SK-N-DZ (cell line): ENCODE results near the gene GPC5.
"Not testable (repeated sequence)": the region's sequence is repeated elsewhere in the genome, so short reads cannot be mapped to it uniquely, and the experiment has no call there.

ENCODE experiments used
- DNase-seq: peaks from one replicate; pipeline ENCODE4 v3.0.0-alpha.2; 2015; ENCODE audit warnings: low spot score

GPC5 gene

DNA sequence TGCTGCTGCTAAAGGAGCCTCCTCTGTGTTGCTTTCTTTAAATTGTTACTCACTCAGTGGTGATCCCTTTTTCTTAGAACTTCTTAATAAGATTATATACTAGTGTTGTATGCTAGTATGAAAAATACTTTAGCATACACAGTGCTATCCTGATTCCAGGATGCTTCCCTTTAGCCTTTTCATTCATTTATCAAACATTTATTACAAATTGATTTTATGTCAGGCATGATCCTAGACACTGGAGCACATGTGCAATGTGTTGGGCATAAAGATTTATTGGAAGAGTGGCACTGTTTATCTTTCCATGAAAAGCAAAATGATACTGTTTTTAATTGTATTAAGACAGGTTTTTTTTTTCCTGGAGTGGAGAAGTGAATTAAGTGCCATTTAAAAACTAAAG lies 249.6 kb downstream of the GPC5 start:
- DNase-seq: no peak

DNA sequence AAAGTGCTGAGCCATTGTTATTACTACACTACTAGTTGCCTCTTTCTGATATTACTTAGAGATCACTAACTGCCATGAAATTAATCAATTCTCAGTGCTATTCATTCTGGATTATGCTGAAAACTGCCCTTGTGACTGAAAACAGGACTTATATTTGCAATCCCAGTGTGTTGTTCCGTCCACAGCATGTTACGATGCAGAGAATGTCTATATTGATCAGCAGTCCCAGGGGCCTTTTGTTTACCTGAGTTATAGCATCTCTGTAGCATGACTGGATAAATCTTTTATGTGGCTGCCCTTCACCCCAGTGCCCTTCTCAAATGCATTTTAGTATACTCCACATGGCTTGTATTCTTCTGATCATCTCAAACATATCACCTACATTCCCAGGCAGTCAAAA lies 251.0 kb downstream of the GPC5 start:
- no peak for DNase-seq

DNA sequence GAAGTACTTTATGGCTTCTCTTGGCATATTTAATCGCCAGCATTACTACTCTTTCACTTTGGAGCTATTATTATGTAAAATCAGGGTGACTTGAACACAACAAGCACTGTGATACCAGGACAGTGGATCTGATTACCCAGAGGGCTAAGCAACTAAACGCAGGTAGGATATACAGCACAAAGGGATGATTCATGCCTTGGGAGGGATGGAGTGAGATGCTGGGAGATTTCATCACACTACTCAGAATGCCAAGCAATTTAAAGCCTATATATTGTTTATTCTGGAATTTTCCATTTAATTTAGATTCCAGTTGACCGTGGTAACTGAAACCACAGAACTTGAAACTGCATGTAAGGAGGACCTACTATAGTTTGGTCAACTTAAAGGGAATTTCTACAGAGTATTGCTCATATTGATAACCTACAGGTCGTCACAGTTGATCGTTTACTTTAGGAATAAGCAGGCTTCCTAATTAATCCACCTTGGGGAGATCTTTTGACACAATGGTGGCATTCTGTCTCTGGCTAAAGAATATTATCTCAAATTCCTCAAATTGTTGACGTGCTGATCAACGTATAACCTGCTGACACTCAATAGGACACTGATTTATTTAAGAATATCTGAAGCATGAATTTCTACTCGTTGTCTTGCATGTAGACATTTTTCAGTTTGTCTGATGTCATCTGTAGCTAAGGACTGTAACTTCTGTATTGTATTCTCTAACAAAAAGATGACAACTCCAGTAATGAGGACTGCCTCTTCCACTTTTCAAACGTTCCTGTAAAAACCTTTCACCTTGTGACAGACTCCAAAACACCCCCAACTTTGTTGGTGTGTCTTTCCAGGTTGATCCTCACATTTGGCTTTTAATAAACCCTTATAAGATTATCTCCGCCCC lies 254.2 kb downstream of the GPC5 start:
- DNase-seq: no peak

DNA sequence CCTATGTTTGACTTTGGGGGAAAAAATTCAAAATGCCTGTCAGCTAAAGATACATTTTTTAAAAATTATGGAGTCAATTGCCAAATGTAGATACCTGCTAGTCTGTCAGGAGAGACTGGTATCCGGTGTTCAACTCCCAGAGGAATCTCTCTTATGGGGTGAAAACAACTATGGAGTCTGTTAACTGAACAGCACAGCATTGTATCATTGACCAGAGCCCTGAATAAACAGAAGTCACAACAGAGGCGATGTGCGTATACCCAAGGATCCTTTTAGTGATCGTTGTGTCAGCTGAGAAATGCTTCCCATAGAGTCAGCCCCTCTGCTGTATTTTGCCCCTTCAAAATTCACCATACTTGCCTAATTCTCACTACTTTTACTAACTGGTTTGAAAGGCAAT lies 257.3 kb downstream of the GPC5 start:
- DNase-seq: no peak

DNA sequence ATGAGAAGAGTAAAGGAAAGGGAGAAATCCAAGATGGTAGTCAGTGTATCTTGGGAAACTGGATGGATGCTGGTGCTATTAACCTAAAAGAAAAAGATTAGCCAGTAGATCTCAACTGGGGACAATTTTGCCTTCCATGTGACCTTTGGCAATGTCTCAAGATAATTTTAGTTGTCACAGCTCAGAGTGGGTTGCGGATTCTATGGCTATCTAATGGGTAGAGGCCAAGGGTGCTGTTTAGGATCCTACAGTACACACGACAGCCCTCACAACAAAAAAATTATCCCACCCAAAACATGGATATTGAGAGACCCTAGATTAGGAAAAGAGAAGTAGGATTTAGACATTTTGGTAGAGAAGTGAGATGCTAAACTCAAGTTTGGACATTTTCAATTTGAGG lies 258.9 kb downstream of the GPC5 start:
- DNase-seq: no peak

DNA sequence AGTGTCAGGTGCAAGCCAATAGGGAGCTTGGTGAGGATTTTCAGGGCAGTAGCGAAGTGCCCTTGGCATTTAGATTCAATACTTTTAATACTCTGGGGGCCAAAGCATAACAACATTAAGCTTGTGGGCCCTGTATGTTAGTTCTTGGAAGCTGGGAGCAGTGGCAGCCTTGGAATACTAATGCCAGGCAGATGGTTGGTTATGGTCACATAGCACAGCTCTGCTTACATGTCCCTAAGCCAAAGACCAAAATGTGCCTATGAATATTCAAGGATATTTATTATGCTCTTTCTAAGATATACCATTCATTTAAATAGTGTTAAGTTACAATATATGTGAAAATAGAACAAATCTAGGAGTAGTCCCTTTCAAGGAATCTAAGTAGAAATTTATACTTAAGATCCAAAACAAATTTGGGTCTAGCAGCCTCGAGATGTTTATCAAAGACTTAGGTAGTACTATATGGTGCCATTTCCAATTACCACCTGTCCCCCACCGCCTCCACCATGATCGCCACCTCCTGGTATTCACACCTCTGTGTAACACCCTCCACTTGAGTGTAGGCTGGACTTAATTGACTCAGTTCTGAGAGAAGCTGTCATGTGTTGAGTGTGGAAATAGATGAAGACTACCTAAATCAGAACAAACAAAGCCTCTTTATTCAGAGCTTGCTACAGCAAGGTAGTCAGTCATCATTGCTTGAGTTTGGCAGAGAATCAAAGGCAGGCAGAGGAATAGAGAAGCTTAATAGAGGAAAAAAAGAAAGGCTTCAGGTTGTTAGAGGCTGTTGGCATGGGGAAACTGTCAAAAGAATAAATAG lies 261.0 kb downstream of the GPC5 start:
- DNase-seq: no peak

DNA sequence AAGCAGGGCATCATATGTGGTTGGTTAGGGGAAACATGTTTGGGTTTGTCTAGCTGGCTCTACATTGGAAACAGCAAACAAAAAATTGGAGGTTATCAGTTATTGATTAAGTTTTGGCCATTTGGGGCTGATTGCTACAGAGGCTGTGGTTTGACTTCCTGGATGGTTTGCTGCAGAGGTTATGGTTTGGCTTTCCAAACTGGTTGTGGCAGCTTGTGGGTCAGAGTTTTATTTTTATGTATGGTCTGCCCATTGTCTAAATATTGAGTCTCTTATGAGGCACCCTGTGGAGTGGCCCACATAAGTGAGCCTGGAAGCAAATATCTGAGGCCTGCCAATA lies 261.6 kb downstream of the GPC5 start:
- no peak for DNase-seq

DNA sequence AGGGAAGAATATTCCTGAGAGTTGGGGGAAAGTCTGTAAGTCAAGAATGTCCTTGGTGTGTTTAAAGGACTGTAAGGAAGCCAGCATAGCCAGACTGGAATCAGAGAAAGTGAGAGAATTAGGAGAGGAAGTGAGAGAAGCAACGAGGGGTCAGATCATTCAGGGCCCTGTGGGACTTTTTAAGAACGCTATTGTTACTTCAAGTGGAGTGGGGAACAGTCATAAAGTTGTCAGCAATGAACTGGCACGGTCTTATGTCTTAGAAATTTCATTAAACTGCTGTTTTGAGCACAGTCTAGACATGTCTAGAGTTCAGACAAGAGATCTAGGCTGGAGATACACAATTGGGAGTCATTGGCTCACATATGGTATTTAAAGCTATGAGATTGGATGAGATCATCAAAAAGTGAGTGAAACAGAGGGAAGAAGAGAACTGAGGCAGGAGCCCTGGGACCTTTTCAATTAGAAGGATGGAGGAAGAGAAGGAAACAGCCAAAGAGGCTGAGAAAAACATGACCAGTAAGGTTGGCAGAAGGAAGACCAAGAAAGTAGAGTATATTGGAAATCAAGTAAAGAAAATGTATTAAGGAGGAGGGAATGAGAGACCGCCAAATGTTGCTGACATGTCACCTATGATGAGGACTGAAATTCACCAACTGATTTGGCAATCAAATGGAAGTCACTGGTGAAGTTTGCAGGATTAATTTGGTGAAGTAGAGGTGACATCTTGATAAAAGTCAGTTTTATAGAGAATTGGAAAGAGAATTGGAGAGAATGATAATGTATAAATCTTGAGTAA lies 263.5 kb downstream of the GPC5 start:
- no peak for DNase-seq

DNA sequence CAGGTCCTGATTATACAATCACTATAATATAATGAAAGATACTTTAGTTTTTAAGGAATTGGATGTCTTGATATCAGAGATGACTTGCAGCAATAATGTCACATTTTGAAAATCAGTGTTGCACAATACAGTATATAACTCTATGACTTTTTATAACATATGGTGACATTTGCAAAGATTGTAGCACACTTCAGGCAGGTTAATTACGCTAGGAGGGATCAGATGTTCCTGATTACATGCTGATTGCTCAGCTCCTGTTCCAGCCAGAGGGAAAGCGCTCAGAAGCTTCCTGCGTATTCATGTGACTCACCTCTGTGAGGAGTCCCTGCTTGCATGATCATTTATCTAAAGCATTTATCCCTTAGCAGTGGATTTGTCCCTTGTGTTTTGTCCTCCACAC lies 265.6 kb downstream of the GPC5 start:
- DNase-seq: no peak

DNA sequence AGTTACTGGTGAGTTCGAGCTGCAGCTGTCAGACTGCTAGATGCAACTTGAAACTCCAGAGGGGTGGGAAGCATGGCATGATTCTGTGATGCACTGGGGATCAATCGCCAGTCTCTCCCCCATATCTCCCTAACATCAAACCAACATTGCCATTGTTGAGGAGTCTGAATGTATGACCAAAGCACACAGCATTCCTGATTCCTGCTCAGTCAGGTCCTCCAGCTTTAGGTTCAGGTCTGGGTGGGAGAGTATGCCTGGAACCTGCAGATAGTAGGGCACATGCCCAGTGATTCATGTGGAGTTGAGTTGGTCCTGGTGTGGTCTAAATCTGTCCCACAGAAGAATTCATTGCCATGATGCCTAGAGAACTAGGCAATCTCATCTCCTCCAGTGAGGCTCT lies 269.1 kb downstream of the GPC5 start:
- no peak for DNase-seq

DNA sequence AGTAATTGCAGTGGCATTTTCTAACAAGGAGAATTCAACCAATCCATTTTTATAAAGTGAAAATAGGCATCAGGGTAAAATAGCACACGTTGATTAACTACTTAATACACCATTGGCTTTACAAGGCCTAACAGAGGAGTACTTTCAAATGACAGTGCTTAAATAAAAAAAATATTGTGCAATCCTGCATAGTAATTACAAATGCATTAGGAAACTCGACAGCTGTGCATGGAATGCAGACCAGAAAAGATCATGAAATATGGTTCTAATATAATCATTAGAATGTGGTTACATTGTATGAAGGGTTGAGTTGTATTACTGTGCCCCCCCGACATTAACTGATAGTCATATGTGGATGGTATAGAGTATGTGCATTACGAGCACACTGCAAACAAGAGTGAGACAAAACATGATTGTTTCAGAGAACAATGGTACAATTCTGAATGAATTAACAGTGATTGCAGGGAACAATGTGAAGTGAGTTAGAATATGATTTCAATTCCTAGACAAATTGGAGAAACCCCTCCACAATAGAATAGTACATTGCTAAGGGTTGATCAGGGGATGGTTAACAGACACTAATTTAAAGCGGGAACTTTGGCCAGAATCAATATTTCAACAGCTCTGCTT lies 270.6 kb downstream of the GPC5 start:
- DNase-seq: no peak

DNA sequence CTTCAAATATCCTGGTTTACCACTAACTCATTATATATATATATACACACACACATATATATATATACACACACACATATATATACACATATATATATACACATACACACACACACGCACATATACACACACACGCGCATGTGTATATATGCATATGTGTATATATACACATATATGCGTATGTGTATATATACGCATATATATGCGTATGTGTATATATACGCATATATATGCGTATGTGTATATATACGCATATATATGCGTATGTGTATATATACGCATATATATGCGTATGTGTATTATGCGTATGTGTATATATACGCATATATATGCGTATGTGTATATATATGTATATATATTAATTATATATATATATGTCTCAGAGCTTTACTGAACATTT lies 275.9 kb downstream of the GPC5 start:
- DNase-seq: not testable (repeated sequence)

DNA sequence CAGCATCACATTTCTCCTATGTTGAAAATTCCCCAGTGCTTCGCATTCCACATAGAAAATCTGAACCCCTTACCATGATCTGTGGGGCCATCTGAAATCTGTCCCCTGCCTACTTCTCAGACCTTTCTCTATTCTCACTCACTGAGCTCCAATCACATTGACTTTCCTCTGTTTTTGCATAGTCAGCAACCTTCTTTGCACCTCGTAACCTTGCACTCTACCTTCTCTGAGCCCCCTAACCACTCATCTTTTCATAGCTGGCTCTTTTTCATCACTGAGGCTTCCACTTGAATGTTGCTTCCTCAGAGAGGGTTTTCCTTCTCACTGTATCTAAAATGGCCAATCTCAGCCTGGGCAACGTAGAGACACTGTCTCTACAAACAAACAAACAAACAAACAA lies 286.3 kb downstream of the GPC5 start:
- DNase-seq: no peak

DNA sequence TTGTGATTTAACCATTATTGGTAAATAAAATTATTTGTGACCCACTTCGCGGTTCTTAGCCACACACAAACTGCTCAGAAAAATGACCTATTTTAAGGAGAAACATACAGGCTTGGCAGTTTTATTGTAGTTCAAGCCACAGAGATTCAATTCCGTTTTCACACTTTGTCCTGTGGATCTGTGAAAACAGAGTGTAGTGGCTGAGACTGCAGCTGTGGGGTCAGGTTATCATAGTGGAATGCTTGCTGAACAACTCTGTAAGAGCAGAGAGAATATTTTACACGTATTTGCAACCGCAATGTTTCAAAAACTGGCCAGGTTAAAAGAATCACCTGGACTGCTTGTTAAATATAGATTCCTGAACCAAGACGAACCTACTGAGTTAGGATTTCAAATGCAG lies 292.5 kb downstream of the GPC5 start:
- no peak for DNase-seq

DNA sequence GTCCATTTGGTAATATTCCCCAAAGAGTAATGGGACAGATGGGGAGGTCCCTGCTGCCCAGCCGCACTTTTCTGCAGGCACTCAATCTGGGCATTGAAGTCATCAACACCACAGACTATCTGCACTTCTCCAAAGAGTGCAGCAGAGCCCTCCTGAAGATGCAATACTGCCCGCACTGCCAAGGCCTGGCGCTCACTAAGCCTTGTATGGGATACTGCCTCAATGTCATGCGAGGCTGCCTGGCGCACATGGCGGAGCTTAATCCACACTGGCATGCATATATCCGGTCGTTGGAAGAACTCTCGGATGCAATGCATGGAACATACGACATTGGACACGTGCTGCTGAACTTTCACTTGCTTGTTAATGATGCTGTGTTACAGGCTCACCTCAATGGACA lies 295.0 kb downstream of the GPC5 start:
- DNase-seq: no peak

DNA sequence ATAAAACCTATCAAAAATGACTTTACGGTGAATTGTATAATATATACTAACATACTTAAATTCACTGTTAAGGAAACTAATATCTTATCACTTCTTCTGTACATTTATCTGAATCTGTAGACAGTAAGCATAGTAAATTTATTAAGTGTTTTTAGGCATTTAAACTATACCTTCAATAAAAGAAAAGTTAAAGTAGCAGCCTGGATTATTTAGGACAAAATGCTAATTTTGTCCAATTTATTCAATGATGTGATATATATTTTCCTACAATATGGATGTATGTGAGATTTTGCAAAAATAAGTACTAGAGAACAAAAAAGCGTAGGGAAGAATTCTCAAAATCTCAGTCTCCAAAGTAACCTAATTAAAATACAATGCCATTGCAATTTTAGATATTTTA lies 299.9 kb downstream of the GPC5 start:
- DNase-seq: no peak

DNA sequence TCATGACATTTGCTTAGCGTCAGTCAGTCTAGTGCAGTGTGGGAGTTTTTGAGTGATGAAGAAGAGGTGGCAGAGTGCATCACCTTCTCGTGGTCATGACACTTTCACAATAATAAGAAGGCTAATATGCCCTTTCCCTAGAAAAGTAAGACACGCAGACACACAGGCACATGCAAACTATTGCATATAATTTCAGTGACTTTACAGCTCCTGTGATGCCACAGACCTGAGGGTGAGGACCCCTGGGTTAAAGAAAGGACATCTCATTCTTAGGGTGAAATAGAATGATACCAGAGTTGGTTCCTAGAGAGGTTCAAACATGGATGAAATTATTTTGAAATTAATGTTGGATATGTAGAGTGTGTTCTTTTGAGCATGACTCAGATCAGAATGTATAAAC lies 300.3 kb downstream of the GPC5 start:
- no peak for DNase-seq

DNA sequence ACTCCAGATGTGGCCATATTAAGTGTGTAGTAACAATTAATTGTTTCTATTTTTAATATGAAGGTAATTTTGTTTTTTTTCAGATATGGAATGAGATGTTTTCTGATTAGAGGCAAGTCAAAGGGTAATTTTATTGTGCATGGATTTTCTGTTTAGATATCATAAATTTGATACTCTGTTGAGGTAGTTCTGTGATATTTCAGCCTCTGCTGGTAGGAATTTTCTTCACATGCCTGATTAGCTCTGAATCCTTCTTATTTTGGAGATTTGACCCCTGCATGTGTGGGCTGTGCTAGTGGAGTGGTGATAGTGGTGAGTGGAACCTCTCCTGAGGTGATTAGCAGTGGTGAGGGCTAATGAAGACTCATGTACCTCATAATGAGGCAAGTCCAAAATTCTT lies 301.4 kb downstream of the GPC5 start:
- no peak for DNase-seq

DNA sequence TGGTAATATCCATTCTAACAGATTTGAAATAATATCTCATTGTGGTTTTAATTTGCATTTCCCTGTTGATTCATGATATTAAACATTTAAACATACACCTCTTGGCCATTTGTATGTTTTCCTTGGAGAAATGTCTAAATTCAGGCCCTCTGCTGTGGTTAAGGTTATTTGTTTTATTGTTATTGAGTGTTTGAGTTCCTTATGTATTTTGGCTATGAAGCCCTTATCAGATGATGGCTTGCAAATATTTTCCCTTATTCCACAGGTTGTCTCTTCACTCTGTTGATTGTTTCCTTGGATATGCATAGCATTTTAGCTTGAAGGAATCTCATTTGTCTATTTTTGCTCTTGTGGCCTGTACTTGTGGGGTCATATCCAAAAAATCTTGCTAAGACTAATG lies 303.6 kb downstream of the GPC5 start:
- DNase-seq: no peak

DNA sequence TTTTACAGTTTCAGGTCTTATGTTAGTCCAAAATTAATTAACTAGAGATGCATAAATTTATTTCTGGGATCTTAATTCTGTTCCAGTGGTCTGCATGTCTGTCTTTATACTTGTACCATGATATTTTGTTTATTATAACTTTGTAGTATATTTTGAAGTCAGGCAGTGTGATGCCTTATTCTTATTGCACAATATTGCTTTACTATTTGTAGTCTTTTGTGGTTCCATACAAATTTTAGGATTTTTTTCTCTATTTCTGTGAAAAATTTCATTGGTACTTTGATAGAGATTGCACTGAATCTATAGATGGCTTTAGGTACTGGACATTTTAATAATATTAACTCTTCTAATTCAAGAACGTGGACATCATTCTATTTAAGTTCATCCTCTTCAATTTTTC lies 304.0 kb downstream of the GPC5 start:
- no peak for DNase-seq

DNA sequence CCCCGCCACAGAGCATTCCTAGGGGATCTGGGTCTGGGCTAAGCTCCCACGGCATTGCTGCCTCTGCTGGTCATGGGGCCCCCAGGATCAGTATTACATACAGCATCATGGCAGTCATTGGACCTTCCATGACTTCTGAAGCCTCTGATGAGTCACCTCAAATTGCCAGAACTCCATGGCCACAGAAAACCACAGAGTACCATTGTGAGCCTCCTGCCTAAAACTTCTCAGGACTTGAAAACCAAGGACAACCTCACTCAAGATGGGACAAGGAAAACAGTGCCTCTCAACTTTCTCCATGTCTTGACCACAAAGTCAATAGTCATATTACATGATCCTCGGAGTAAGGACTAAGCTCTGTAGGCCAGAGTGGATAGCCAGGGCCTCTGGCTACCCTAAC lies 306.0 kb downstream of the GPC5 start:
- no peak for DNase-seq

DNA sequence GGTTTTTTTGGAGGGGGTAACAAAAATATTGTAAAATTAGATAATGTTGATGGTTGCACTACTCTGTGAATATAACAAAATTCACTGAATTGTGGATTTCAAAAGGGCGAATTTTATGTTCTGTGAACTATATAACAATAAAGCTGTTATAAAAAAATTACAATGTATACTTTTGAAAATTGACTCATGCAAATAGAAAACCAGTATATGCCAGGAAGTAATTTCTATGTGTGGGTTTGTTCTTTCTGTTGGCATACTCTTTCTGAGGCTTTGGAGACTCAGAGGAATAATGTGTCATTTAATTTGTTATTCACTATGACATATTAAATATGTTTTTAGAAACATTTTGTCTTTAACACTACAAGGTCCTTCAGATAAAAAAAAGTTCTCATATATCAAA lies 310.1 kb downstream of the GPC5 start:
- no peak for DNase-seq
